HG02938 (cell line): ENCODE measurements around the gene ORC2.
A peak's percentile ranks its signal among the peaks of the same experiment; 100 is the strongest.

Experiments
- ATAC-seq: cut with Tn5 transposase; IDR thresholded peaks from one replicate; pipeline ENCODE4 v1.9.1; 2021; ENCODE audit warnings: mild to moderate bottlenecking, moderate library complexity; ENCODE audit not compliant: unreplicated experiment

The ORC2 gene

DNA sequence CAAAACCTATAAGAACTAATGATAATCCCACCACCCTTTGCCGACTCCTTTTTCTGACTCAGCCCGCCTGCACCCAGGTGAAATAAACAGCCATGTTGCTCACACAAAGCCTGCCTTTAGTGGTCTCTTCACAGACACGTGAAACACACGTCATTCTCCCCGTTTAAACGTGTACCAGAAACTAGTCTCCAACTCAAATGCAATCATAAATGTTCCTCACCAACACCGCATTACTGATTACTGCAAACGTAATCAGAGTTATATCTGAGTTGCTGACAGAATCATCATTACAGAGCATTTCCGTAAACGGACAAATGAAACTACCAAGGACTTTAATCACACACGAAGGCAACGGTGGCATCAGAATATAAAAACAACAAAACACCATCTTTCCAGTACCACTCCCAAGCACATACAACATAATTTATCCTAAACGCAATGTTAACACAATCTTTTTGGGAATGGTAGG lies 100.9 kb downstream of the ORC2 start:
- peak; percentile 27 for ATAC-seq

DNA sequence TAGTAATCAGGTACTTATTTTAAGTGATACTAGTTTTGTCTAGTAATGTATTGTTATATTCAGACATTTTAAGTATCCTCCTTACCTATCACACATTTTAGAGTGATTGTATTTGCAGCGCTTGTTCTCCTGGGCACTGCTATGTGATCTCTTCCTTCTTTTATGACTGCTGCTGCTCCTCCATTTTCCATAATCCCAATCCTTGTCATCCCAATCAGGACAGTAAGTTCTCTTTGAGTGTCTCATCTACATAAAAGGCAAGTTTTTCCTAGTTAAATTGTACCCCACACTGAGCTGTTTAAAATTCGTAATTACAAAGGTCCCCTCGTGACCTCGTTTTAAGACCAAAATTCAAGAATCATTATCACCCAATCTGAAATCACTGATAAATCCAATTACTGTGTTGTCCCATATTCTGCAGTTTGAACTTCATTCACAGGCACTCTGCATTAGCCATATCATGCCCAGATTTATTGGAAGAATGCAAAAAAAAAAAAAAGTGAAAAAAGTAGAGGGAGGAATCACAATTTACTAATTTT lies 101.8 kb downstream of the ORC2 start:
- no peak for ATAC-seq

DNA sequence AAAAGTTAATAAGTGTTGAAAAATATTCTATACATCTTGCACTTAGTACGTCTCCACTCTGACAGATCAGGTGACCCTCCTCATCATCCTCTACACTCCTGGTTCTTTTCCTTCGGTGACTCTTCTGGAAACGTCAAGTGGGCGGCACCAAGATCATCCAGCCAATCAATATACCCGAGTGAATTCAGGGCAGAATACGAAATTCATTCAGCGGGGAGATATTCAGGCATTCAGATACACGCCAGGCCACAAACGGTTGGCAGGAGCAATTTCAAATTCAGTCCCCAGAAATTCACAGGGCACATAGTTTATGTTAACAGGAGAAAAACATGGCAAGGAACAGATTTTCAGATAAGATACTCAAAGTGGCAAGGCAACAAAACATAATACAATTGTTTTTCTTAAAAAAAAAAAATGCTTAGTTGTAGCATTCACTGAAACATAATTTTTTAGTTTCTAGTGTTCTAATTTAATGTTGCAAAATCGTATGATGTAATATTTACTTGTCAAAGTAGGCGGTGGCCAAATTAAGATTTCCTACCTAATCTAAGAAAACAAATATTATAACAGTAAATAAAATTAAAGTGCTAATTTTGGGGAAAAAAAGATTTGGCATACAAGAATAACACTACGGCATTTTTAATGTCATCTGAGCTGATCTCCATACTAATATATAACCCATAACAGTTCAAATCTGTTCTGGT lies 103.2 kb downstream of the ORC2 start:
- ATAC-seq: no peak
